D341Med (cell line): ENCODE measurements around the gene MAP3K1.
"Not testable (repeated sequence)": the region's sequence is repeated elsewhere in the genome, so short reads cannot be mapped to it uniquely, and the experiment has no call there.

Source experiments
- DNase-seq: peaks from one replicate; pipeline ENCODE4 v3.0.0; 2012; ENCODE audit warnings: low spot score

The MAP3K1 gene

DNA sequence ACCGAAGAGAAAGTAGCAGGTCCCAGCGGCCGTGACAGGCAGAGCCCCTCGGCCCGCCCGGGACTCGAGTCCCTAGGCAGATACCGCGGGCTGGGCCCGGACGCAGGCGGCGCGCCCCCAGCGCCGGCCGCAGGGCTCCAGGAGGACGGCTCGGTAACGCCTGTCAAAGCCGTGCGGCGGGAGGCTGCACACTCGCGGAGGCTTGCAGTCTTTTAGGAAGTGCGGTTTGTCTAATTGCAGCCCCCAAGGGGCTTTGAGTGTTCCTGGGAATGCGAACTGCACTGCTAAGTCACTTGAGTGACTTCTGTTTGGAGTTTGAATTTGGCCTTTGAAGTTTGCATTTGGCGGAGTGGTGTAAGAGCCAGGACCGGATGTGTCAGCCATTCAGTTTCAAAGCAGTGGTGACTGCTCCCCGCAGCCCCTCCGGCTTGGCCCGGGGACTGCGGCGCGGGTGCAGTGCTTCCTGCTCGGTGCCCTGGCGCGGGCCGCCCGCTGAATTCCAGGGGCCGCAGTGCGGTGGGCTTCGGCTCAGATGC is 1.3 kb downstream of the MAP3K1 start:
- peak; percentile 69 for DNase-seq

- no peak for DNase-seq
Observed at GRCh38 chr5:56817263-56818014, 2.1 kb downstream of the MAP3K1 start.

DNA sequence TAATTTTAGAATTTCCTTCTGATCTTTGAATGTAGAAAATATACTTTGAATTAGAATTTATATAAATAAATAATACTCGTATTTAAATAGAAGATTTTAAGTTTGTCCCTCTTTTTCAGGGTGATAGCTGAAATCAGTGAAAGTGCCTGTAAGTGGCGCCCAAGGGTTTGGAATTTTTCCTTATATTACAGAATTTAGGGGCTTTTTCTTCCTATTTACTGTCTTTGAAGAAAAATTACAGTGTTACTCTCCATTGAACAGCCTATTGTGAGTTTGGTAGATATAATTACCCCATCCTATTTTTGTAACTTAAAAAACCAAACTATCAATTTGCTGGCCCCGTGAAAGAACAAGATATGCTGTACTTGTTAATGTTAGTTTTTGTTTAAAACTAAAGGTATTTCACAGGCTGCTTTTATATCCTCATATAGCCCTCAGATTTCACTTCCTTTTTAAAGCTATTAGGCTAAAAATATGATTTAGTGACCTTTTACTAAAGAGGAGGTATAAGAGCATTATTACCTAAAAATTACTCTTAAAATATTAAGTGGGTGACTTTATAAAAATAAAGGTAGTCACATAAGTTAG is 3.2 kb downstream of the MAP3K1 start:
- no peak for DNase-seq

DNA sequence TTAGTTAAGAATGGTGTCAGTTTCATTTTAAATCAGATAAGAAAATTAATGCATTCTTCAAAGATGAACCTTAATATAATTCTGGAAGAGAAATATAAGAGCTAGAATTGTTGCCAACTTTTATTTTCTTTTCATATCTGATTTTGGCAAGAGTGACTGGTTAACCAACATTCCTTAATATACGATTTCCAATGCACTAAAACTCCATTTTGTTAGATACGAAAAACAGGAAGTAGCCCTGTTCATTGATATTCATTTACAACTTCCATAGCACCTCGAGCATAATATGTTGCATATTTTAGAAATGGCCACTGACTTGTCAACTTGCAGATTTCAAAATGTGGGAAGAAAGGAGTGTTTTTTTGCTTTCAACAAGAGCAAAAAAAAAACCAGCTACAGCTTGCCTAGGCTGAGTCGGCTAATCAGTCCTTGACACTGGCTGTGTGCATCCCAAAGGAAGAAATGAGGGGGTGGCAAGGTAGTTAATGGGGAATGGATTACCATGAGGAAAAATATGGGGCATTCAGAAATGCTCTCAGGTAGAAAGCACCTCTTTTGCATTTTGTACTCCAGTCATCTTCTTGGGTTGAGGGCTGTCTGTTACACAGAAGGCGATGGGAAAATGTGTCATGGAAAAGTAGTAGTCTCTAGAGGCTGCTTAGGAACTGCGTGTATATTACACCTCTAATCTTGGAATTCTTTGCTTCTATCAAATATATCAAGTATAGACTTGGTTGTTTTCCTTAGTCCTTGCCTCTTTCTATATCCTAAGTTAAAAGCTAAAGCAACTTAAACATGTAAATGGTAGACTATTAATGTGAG is 3.9 kb downstream of the MAP3K1 start:
- no peak for DNase-seq

DNA sequence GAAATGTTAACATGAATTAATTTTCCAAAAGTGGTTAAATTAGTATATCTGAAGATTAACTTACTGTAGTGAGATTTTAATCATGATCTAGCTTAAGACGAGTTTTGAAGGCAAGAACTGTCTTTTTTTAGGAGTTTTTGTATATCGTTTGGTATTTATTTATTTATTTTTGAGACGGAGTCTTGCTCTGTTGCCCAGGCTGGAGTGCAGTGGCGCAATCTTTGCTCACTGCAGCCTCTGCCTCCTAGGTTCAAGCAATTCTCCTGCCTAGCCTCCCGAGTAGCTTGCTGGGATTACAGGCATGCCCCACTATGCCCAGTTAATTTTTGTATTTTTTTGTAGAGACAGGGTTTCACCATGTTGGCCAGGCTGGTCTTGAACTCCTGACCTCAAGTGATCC is 6.5 kb downstream of the MAP3K1 start:
- DNase-seq: not testable (repeated sequence)

- no peak for DNase-seq
Observed at GRCh38 chr5:56822981-56823380, 7.6 kb downstream of the MAP3K1 start.

GRCh38 chr5:56824019-56824418 is 8.7 kb downstream of the MAP3K1 start:
- DNase-seq: no peak

DNA sequence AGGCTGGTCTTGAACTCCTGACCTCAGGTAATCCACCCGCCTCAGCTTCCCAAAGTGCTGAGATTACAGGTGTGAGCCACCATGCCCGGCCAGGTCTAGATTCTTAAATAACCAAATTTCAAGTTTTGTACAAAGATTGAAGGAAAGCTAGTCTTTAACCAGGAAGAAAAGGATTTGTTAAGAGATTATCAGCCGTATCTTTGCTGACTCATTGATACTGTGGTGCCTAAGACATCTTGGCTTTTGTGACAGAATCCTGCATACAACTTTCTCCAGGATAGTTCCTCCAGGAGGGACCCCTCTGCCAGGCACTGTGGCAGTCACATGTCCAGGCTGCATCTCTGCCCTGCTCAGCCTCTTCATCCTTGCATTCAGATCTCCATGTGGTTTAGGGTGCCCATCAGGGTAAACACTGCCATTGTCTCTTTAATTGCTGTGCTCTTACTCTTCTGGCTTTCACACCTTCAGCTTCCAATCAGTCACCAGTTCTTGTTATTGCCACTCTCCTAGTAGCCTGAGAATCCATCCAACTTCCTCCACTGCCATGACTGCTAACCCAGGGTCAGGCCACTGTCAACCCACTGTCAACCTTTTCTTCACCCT is 10.0 kb downstream of the MAP3K1 start:
- no peak for DNase-seq

DNA sequence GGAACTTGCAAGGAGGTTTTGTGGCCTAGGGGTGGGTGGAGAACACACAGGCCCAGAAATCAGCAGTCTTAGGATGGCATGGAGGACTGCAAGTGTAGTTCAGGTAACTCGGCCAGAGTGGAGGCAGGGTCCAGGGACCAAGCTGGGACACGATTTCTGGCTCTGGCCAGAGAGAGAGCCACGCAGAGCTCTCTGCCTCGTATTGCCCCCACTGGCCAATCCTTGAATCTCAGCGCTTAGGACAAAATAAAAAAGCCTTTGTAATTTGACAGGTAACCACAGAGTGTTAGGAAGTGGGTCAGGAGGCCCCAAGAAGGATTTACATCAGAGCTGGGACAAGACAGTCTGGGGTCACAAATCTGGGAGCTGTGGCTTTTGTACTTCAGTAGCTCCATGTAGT is 11.7 kb downstream of the MAP3K1 start:
- no peak for DNase-seq

GRCh38 chr5:56827924-56828323 is 12.6 kb downstream of the MAP3K1 start:
- no peak for DNase-seq

DNA sequence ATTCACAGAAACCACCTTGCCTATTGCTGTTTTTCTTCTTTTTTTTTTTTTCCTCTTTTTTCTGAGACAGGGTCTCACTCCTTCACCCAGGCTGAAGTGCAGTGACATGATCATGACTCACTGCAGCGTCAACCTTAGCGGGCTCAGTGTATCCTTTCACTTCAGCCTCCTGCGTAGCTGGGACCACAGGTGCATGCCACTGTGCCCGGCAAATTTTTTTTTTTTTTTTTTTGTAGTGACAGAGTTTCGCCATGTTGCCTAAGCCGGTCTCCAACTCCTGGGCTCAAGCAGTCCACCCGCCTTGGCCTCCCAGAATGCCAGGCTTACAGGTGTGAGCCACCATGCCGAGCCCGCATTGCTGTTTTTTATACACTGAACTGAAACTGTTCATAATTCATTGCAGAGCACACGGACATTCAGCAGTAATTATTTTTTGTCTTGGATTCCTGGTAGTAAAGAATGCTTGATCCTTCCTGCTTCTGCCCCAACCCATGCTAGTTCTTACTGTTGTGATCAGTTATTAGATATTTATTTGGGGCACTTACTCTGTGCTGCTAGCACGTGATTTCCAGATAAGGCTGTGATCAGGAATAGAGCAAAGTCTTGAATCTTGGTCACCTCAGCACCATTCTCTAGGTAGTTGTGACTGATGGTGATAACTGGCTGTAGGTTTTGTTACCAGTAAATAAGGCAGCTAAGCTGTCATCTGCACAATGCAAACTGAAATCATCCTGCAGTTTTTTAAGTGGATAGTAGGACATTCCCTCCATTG is 14.0 kb downstream of the MAP3K1 start:
- DNase-seq: no peak

DNA sequence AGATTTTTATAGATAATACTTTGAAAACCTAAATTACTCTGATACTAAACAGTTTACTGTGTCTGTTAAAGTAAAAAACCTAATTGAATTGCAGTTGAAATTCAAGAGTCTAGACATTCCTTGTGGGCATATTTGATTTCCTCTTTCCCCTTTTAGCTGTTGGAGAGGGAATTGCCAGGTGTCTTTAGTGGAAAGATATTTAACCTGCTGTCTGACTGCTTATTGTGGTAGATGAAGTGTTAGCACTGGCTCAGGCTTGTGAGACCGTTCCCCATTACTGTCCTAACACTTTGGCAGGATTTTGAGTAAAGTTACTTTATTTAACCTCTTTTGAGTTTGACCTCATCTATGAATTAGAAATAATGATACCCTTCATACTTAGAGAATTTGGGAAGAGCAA is 16.4 kb downstream of the MAP3K1 start:
- DNase-seq: no peak

- no peak for DNase-seq
Observed at GRCh38 chr5:56833325-56833724, 18.0 kb downstream of the MAP3K1 start.

DNA sequence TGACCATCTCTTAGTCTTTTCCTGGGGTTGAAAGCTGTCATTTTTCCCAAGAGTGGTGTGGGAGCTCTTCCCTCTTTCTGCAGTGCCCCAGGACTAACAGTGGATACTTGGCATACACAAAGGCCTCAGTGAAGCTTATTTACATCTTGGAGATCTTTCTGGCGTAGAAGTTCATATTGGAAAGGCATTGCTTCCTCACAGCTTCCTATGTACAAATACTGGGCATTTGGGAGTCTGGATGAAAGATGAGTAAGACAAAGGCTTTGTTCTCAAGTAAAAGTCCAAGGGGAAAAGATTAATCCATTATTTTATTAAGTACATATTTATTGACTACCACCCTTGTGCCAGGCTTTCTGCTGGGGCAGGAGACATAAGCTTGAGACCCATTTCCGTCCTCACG is 22.0 kb downstream of the MAP3K1 start:
- DNase-seq: no peak

- DNase-seq: no peak
Observed at GRCh38 chr5:56837956-56838355, 22.6 kb downstream of the MAP3K1 start.

GRCh38 chr5:56838409-56839039 is 23.2 kb downstream of the MAP3K1 start:
- peak; percentile 30 for DNase-seq

GRCh38 chr5:56839062-56839461 is 23.7 kb downstream of the MAP3K1 start:
- no peak for DNase-seq

GRCh38 chr5:56840597-56840996 is 25.2 kb downstream of the MAP3K1 start:
- no peak for DNase-seq

DNA sequence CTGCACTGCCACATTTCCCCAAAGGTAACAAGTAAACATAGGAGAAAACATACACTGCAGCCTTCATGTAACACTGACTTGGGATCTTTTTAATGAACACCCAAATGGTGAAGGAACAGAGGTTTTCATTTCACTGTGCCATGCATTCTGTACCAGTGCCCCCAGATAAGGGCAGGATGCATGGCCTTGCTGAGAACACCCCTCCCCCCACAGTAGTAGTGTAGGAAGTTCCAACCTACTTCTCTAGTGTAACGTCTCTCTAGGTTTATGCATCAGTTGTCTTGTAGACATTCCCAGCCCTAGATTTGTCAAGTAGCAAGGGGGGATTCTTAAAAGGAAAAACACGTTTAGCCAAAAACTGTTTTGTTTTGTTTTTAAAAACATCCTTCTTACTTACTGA is 29.9 kb downstream of the MAP3K1 start:
- no peak for DNase-seq

GRCh38 chr5:56845904-56846480 is 30.6 kb downstream of the MAP3K1 start:
- DNase-seq: no peak

DNA sequence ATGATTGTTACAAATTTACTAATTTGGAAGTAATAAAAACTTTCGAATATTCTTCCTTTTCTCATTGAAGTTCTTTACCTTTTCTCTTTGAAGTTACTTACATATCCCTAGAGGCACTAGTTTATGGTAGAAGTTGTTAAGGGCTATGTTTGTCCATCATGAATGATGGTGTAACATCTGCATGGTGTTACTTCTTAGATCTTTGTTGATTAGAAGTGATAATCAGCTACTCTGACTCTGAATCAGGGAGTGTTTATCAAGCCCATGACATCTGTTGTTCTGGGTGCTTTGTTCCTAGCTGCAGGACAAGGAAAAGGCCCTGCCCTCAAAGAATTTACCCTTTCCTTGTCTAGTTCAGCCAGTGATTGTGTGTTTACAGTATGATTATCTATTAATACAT is 32.9 kb downstream of the MAP3K1 start:
- no peak for DNase-seq
